Esophagus (tissue), 2 donors: Measurements from ENCODE around the gene OR2T3. TPM values are rescaled to one million over a fixed set of nuclear protein-coding genes. Genes with fewer than 3 reads are reported as not detected.
"Not testable (repeated sequence)": the region's sequence is repeated elsewhere in the genome, so short reads cannot be mapped to it uniquely, and the experiment has no call there.

Experiments
- H3K27ac ChIP-seq, 2 donors: one replicate each; pipeline ENCODE4 v1.5.1; 2013; ENCODE audit warnings: low read depth in 2 of 2, mild to moderate bottlenecking in 2 of 2, inconsistent platforms in 1 of 2, low read length in 1 of 2, moderate library complexity in 1 of 2
- H3K27me3 ChIP-seq, 2 donors: one replicate each; pipeline ENCODE4 v1.6.1; 2013; ENCODE audit warnings: low read length in 2 of 2, control low read depth in 1 of 2, mild to moderate bottlenecking in 1 of 2; ENCODE audit not compliant: insufficient read depth in 2 of 2, control insufficient read depth in 1 of 2
- H3K36me3 ChIP-seq, 2 donors: one replicate each; pipeline ENCODE4 v1.6.1; 2013; ENCODE audit warnings: low read length in 1 of 2; ENCODE audit not compliant: control insufficient read depth in 2 of 2, insufficient read depth in 2 of 2
- H3K4me1 ChIP-seq, 2 donors: one replicate each; pipeline ENCODE4 v1.6.1; 2013; ENCODE audit warnings: low read length in 1 of 2; ENCODE audit not compliant: control insufficient read depth in 2 of 2, insufficient read depth in 2 of 2
- H3K4me3 ChIP-seq, 2 donors: one replicate each; pipeline ENCODE4 v1.5.1; 2013; ENCODE audit warnings: low read length in 2 of 2, mild to moderate bottlenecking in 2 of 2, low read depth in 1 of 2, moderate library complexity in 1 of 2
- H3K9me3 ChIP-seq, 2 donors: one replicate each; pipeline ENCODE4 v1.6.1; 2013; ENCODE audit warnings: mild to moderate bottlenecking in 2 of 2, low read depth in 1 of 2, low read length in 1 of 2, moderate library complexity in 1 of 2; ENCODE audit not compliant: control insufficient read depth in 2 of 2, insufficient read depth in 1 of 2
- WGBS, 2 donors: extraction: QIAGEN DNeasy Blood & Tissue Kit; methylation state at CpG; one replicate each; pipeline ENCODE4 v1.1.7; 2013; 5-methylcytosine and 5-hydroxymethylcytosine counted together
- polyA plus RNA-seq, 2 donors: library from polyadenylated mRNA; stranded (reverse); fragments of 200-250 nt; gene quantifications; one replicate each; pipeline ENCODE4 v1.2.3, GENCODE V29; 2013
- donor health status: healthy with polysubstance abuse.
- donor health status: Bipolar disorder and iron deficiency.

Gene OR2T3
- polyA plus RNA-seq, 2 donors, result not detected

GRCh38 chr1:248459117-248459516 is 14.0 kb upstream of the OR2T3 start:
- H3K4me1 ChIP-seq, H3K36me3 ChIP-seq, H3K9me3 ChIP-seq, H3K27me3 ChIP-seq, H3K4me3 ChIP-seq, H3K27ac ChIP-seq: not testable (repeated sequence)
- 68 to 69% methylated on average over 7 of the region's 7 CpGs for WGBS, 2 donors

GRCh38 chr1:248471154-248471553 is 2.0 kb upstream of the OR2T3 start:
- no peaks in the 10 kb centered on the region for H3K27me3 ChIP-seq
- 82 to 87% methylated on average over 4 of the region's 4 CpGs for WGBS, 2 donors
- H3K4me1 ChIP-seq, result no peaks in the 10 kb centered on the region
- no peak overlapping the region for H3K4me3 ChIP-seq
- H3K36me3 ChIP-seq, result no peaks in the 10 kb centered on the region
- H3K27ac ChIP-seq, result no peak overlapping the region
- H3K9me3 ChIP-seq, result no peaks in the 10 kb centered on the region

GRCh38 chr1:248472111-248472510 is 1.0 kb upstream of the OR2T3 start:
- H3K9me3 ChIP-seq, H3K36me3 ChIP-seq, H3K27me3 ChIP-seq, H3K4me3 ChIP-seq, H3K27ac ChIP-seq, H3K4me1 ChIP-seq: not testable (repeated sequence)
- WGBS, 2 donors, result 58 to 59% methylated on average over 2 of the region's 2 CpGs

- H3K9me3 ChIP-seq, H3K36me3 ChIP-seq: not testable (repeated sequence)
- WGBS, 2 donors, result no CpG with 5 or more reads among the region's 1 CpG
Measured at GRCh38 chr1:248475660-248476059, 2.5 kb downstream of the OR2T3 start.

GRCh38 chr1:248481686-248482579 is 8.8 kb downstream of the OR2T3 start:
- not testable (repeated sequence) for H3K4me1 ChIP-seq, H3K27me3 ChIP-seq, H3K27ac ChIP-seq, H3K36me3 ChIP-seq, H3K9me3 ChIP-seq, H3K4me3 ChIP-seq
- 64 to 67% methylated on average over 13 of the region's 13 CpGs for WGBS, 2 donors

More at GRCh38 chr1:248475660-248476059, 2.5 kb downstream of the OR2T3 start:
- H3K27me3 ChIP-seq, H3K27ac ChIP-seq, H3K4me1 ChIP-seq, H3K4me3 ChIP-seq: not testable (repeated sequence)

- WGBS, 2 donors, result 72 to 74% methylated on average over 5 of the region's 6 CpGs
- not testable (repeated sequence) for H3K9me3 ChIP-seq, H3K27me3 ChIP-seq, H3K36me3 ChIP-seq, H3K4me1 ChIP-seq, H3K27ac ChIP-seq, H3K4me3 ChIP-seq
Measured at GRCh38 chr1:248488289-248488688, 15.1 kb downstream of the OR2T3 start, which contains the start of gene OR2T5. Gene OR2T5, plus strand, starts transcription at chr1:248488589. Its CDS starts 0 bp downstream, at chr1:248488589.

GRCh38 chr1:248496661-248497060 is 23.5 kb downstream of the OR2T3 start:
- H3K9me3 ChIP-seq, H3K36me3 ChIP-seq, H3K27ac ChIP-seq, H3K27me3 ChIP-seq, H3K4me1 ChIP-seq, H3K4me3 ChIP-seq: not testable (repeated sequence)
- WGBS, 2 donors, result no CpG with 5 or more reads among the region's 5 CpGs

- H3K4me1 ChIP-seq, H3K4me3 ChIP-seq, H3K27ac ChIP-seq, H3K36me3 ChIP-seq, H3K9me3 ChIP-seq, H3K27me3 ChIP-seq: not testable (repeated sequence)
- WGBS, 2 donors, result 71 to 77% methylated on average over 1 of the region's 2 CpGs
Measured at GRCh38 chr1:248500305-248501035, 27.3 kb downstream of the OR2T3 start.

GRCh38 chr1:248507773-248508172 is 34.6 kb downstream of the OR2T3 start, which contains the start of gene OR2G6:
Gene OR2G6, plus strand, starts transcription at chr1:248508073. Its CDS starts 13,574 bp downstream, at chr1:248521647.
- H3K4me1 ChIP-seq, H3K27me3 ChIP-seq, H3K36me3 ChIP-seq, H3K27ac ChIP-seq, H3K9me3 ChIP-seq, H3K4me3 ChIP-seq: not testable (repeated sequence)
- WGBS, 2 donors, result no CpG with 5 or more reads among the region's 2 CpGs
